ENCODE measurements around the gene MAB21L1.

GRCh38 chr13:35465371-35465770, 11.1 kb downstream of the MAB21L1 start:
- TF ChIP-seq, protein P1, sequence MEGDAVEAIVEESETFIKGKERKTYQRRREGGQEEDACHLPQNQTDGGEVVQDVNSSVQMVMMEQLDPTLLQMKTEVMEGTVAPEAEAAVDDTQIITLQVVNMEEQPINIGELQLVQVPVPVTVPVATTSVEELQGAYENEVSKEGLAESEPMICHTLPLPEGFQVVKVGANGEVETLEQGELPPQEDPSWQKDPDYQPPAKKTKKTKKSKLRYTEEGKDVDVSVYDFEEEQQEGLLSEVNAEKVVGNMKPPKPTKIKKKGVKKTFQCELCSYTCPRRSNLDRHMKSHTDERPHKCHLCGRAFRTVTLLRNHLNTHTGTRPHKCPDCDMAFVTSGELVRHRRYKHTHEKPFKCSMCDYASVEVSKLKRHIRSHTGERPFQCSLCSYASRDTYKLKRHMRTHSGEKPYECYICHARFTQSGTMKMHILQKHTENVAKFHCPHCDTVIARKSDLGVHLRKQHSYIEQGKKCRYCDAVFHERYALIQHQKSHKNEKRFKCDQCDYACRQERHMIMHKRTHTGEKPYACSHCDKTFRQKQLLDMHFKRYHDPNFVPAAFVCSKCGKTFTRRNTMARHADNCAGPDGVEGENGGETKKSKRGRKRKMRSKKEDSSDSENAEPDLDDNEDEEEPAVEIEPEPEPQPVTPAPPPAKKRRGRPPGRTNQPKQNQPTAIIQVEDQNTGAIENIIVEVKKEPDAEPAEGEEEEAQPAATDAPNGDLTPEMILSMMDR (IDR thresholded peaks at IDR 0.05) = no peak
- TF ChIP-seq EP300 (IDR thresholded peaks at IDR 0.05) = no peak
- no peak for TF ChIP-seq POLR2AphosphoS5 (IDR thresholded peaks at IDR 0.05)
